ENCODE results near the gene MAD1L1. TPM values are rescaled to one million over a fixed set of nuclear protein-coding genes. Genes with fewer than 3 reads are reported as not detected.

The MAD1L1 gene
- total RNA-seq, 1 experiment from 2014 or later: 38.5 TPM

DNA sequence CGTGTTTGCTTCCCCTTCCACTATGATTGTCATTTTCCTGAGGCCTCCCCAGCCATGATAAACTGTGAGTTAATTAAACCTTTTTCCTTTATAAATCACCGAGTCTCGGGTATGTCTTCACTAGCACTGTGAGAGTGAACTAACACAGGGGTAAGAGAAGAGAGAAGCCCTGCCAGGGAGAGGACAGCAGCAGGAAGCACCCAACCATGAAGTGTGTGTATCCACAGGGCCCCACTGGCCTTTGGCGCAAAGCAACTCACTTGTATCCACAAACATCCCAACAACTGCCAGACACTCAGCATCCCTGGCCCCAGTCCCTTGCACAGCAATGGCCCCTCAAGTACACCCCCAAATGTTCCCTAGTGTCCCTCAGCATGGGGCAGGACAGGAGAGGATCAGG lies 115.1 kb downstream of the MAD1L1 start:
- H4K20me1 ChIP-seq (ENCODE audit: insufficient read depth): no peaks in the 10 kb centered on the region
- H3K36me3 ChIP-seq (ENCODE audit: control insufficient read depth in 1 of 2, insufficient read depth in 2 of 2, low read length in 2 of 2): no peaks in the 10 kb centered on the region
- H3K9me2 ChIP-seq (ENCODE audit: insufficient read depth): no peaks in the 10 kb centered on the region
- peak overlapping the region; percentile 88 for H3K4me2 ChIP-seq (ENCODE audit: low read length)
- BruUV-seq (replicated peaks): no TSS peak
- ATAC-seq (no peak), DNase-seq (ENCODE audit: low read depth, low spot score) (no peak)
- peak overlapping the region; percentile 96; the same call in 1 of the 2 replicates for H3K27ac ChIP-seq (ENCODE audit: low read depth, low read length)
- H3K9me3 ChIP-seq (ENCODE audit: control insufficient read depth in 1 of 2, insufficient read depth in 1 of 2, low read depth in 1 of 2, low read length in 2 of 2): no peaks in the 10 kb centered on the region
- H3K79me2 ChIP-seq (ENCODE audit: insufficient read depth, low read length): peaks cover 4% of the 10 kb centered on the region; the same call in 1 of the 2 replicates
- no peak overlapping the region for H3K4me3 ChIP-seq (replicated peaks in 1 of 2; ENCODE audit: low read depth in 1 of 2, low read length in 2 of 2)
- no peak overlapping the region for H2AFZ ChIP-seq (ENCODE audit: low read depth, low read length, poor library complexity, severe bottlenecking)
- no peak overlapping the region for H3K9ac ChIP-seq (ENCODE audit: low read length)
- peaks cover 46 to 64% of the 10 kb centered on the region in 2 experiments for H3K4me1 ChIP-seq (ENCODE audit: control insufficient read depth in 1 of 2, insufficient read depth in 2 of 2, low read length in 2 of 2)
- POLR2A ChIA-PET: no interaction called here
- RAD21 ChIA-PET (ENCODE audit: low non-redundant PET in 1 of 2, low total read pairs in 2 of 2, uncharacterized antibody in 2 of 2, unreplicated experiment in 2 of 2): no interaction called here
- TF ChIP-seq RAD21 (IDR thresholded peaks at IDR 0.05; ENCODE audit: low read depth) (no peak), EZH2 (IDR thresholded peaks at IDR 0.05) (no peak), SP1 (IDR thresholded peaks at IDR 0.05; ENCODE audit: low read depth) (no peak), YY1 (IDR thresholded peaks at IDR 0.05; ENCODE audit: extremely low read depth, insufficient replicate concordance, low read depth, low read length) (no peak), EZH2phosphoT487 (IDR thresholded peaks at IDR 0.05; ENCODE audit: borderline replicate concordance) (no peak), ZFX (IDR thresholded peaks at IDR 0.05) (no peak), SIN3A (IDR thresholded peaks at IDR 0.05; ENCODE audit: low read depth) (no peak), ZNF274 (IDR thresholded peaks at IDR 0.05; ENCODE audit: low read depth, low read length) (no peak), FOSL1 (IDR thresholded peaks at IDR 0.05; ENCODE audit: low read depth) (no peak), EGR1 (IDR thresholded peaks at IDR 0.05; ENCODE audit: low read depth) (no peak), POLR2A (IDR thresholded peaks at IDR 0.05; ENCODE audit: borderline replicate concordance, extremely low read depth, insufficient read depth, insufficient read length) (no peak)
- TF ChIP-seq, protein P1, sequence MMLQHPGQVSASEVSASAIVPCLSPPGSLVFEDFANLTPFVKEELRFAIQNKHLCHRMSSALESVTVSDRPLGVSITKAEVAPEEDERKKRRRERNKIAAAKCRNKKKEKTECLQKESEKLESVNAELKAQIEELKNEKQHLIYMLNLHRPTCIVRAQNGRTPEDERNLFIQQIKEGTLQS (IDR thresholded peaks at IDR 0.05): no peak
- no peaks in the 10 kb centered on the region for H3K27me3 ChIP-seq (ENCODE audit: insufficient read depth, low read length)
- CTCF ChIA-PET: no interaction called here
- intact Hi-C loops (cut with micrococcal nuclease): no loop called here

- no peak for ATAC-seq
- TF ChIP-seq ELF1 (IDR thresholded peaks at IDR 0.05; ENCODE audit: borderline replicate concordance, low read depth) (no peak), SIN3A (IDR thresholded peaks at IDR 0.05; ENCODE audit: low read depth) (no peak), RAD21 (IDR thresholded peaks at IDR 0.05; ENCODE audit: low read depth) (no peak), POLR2A (IDR thresholded peaks at IDR 0.05; ENCODE audit: borderline replicate concordance, extremely low read depth, insufficient read depth, insufficient read length) (no peak), ZNF274 (IDR thresholded peaks at IDR 0.05; ENCODE audit: low read depth, low read length) (no peak), EZH2 (IDR thresholded peaks at IDR 0.05) (no peak), CTCF (IDR thresholded peaks at IDR 0.05 in 2 of 3, conservative IDR thresholded peaks at IDR 0.05 in 1 of 3; ENCODE audit: borderline replicate concordance in 1 of 3, insufficient read depth in 1 of 3, low read depth in 2 of 3, low read length in 2 of 3) (no peak), FOSL1 (IDR thresholded peaks at IDR 0.05; ENCODE audit: low read depth) (no peak)
- TF ChIP-seq, protein P1 (IDR thresholded peaks at IDR 0.05): no peak
These were observed 115.7 kb downstream of the MAD1L1 start for GRCh38 chr7:2116989-2117591.

More at GRCh38 chr7:2116989-2117591, 115.7 kb downstream of the MAD1L1 start:
- peaks cover 46 to 70% of the 10 kb centered on the region in 2 experiments for H3K4me1 ChIP-seq (ENCODE audit: control insufficient read depth in 1 of 2, insufficient read depth in 2 of 2, low read length in 2 of 2)
- no peaks in the 10 kb centered on the region for H3K36me3 ChIP-seq (ENCODE audit: control insufficient read depth in 1 of 2, insufficient read depth in 2 of 2, low read length in 2 of 2)
- no peaks in the 10 kb centered on the region for H3K27me3 ChIP-seq (ENCODE audit: insufficient read depth, low read length)
- no TSS peak for BruUV-seq (replicated peaks)
- H4K20me1 ChIP-seq (ENCODE audit: insufficient read depth): no peaks in the 10 kb centered on the region
- intact Hi-C loops (cut with micrococcal nuclease): no loop called here
- POLR2A ChIA-PET: no interaction called here
- peak overlapping the region in 1 of 2 experiments; percentile 50; a peak in 1 of 4 replicates for H3K4me3 ChIP-seq (replicated peaks in 1 of 2; ENCODE audit: low read depth in 1 of 2, low read length in 2 of 2)
- H3K4me2 ChIP-seq (ENCODE audit: low read length): peak overlapping the region; percentile 88
- no peak overlapping the region for H2AFZ ChIP-seq (ENCODE audit: low read depth, low read length, poor library complexity, severe bottlenecking)
- no peaks in the 10 kb centered on the region for H3K9me3 ChIP-seq (ENCODE audit: control insufficient read depth in 1 of 2, insufficient read depth in 1 of 2, low read depth in 1 of 2, low read length in 2 of 2)
- H3K9ac ChIP-seq (ENCODE audit: low read length): peak overlapping the region; percentile 76
- DNase-seq (ENCODE audit: low read depth, low spot score): no peak
- no peaks in the 10 kb centered on the region for H3K9me2 ChIP-seq (ENCODE audit: insufficient read depth)
- RAD21 ChIA-PET (ENCODE audit: low non-redundant PET in 1 of 2, low total read pairs in 2 of 2, uncharacterized antibody in 2 of 2, unreplicated experiment in 2 of 2): no interaction called here
- H3K27ac ChIP-seq (ENCODE audit: low read depth, low read length): peak overlapping the region; percentile 96
- peaks cover 4% of the 10 kb centered on the region; the same call in 1 of the 2 replicates for H3K79me2 ChIP-seq (ENCODE audit: insufficient read depth, low read length)
- CTCF ChIA-PET: no interaction called here
